Retinal pigment epithelial cell (primary cell): ENCODE measurements around the gene NPPA.

Experiments
- DNase-seq: peaks from one replicate; pipeline ENCODE4 v3.0.0-alpha.2; 2010; ENCODE audit warnings: low read depth
- H3K4me3 ChIP-seq: 2 replicates; pipeline ENCODE4 v1.5.1; 2011; ENCODE audit warnings: mild to moderate bottlenecking, low read length, control low read depth, moderate library complexity
- TF ChIP-seq, protein P1 (sequence below): conservative IDR thresholded peaks from 2 replicates; pipeline ENCODE4 v1.5.1; 2011; ENCODE audit warnings: low read depth, low read length, control low read depth, inconsistent platforms

The NPPA gene

DNA sequence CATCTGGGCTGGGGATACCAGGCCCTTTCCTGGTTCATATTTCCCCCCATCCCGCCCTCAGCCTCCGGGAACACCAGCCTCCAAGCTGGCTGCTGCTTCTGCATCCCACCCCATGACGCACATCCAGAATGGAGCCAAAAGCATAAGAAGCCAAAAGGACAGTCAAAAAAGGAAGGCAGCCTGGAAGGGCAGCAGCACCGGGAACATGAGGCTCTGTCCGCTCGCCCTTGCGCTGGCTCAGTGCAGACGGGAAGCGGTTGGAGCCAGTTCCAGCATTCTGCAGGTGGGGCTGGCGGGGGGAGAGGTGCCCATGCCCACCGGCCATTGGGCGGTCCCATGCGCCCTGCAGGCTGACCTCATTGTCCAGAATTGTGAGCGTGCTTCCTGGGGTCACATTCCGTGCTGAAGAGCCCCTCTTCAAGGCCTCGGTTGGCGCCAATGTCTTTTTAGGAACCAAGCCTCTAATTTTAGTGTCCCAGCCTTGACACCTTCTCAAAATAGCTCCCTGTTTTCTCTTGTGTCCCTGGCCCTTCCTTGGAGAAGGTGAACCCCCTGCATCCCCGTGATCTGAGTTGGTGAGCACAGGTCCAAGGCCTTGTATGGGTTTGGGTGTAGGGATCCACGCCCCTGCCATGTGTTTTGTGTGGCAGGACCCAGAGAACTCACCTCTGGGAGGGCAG, 39.5 kb upstream of the NPPA start:
- no peak for DNase-seq

GRCh38 chr1:11885916-11886315, 38.3 kb upstream of the NPPA start:
- no peak for DNase-seq
- TF ChIP-seq, protein P1, sequence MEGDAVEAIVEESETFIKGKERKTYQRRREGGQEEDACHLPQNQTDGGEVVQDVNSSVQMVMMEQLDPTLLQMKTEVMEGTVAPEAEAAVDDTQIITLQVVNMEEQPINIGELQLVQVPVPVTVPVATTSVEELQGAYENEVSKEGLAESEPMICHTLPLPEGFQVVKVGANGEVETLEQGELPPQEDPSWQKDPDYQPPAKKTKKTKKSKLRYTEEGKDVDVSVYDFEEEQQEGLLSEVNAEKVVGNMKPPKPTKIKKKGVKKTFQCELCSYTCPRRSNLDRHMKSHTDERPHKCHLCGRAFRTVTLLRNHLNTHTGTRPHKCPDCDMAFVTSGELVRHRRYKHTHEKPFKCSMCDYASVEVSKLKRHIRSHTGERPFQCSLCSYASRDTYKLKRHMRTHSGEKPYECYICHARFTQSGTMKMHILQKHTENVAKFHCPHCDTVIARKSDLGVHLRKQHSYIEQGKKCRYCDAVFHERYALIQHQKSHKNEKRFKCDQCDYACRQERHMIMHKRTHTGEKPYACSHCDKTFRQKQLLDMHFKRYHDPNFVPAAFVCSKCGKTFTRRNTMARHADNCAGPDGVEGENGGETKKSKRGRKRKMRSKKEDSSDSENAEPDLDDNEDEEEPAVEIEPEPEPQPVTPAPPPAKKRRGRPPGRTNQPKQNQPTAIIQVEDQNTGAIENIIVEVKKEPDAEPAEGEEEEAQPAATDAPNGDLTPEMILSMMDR, result no peak
- H3K4me3 ChIP-seq, result no peak overlapping the region

More for the DNA sequence above, 39.5 kb upstream of the NPPA start:
- TF ChIP-seq, protein P1, result no peak
- H3K4me3 ChIP-seq, result no peak overlapping the region

GRCh38 chr1:11882814-11883538, 35.4 kb upstream of the NPPA start:
- TF ChIP-seq, protein P1, result no peak
- no peak overlapping the region for H3K4me3 ChIP-seq
- DNase-seq, result no peak

- no peak overlapping the region for H3K4me3 ChIP-seq
- TF ChIP-seq, protein P1, result no peak
- DNase-seq, result no peak
Measured at GRCh38 chr1:11881749-11882441, 34.3 kb upstream of the NPPA start.

DNA sequence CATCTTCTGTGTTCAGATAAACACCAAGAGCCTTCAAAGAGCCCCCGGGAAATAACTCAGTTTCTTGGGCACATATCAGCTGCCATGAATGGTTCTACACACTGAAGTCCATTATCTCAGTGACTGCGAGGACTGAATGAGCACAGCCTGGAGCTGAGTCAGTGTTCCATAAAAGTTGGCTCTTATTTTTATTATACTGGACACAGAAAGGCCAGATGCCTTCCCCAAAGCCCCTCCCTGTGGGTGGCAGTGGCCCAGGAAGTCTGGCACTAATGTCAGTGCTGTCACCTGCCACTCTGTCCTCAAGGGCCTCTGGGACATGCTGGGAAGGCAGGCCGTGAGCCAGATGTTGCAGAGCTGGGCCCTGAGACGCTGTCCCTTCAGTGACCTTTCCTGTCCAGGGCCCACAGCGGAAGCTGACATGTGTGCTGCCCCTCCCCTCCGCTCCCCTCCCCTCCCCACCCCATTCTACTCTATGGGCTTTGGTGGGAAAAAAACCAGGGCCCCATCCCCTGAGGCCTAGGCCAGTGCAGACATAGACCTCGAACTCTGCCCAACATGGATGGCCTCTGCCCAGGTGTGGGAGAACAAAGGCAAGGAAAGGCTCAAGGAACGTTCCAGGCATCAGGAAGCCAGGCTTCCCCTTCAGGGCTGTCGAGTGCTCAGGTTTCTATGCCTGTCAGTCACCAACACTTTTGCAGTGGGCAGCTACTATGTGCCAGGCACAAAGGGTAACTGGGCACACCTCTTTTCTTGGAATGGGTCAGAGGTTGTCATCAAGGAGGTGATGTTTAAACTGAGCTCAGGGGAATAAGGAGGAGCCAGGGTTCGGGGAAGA, 33.5 kb upstream of the NPPA start:
- DNase-seq, result no peak
- TF ChIP-seq, protein P1, result no peak
- no peak overlapping the region for H3K4me3 ChIP-seq

DNA sequence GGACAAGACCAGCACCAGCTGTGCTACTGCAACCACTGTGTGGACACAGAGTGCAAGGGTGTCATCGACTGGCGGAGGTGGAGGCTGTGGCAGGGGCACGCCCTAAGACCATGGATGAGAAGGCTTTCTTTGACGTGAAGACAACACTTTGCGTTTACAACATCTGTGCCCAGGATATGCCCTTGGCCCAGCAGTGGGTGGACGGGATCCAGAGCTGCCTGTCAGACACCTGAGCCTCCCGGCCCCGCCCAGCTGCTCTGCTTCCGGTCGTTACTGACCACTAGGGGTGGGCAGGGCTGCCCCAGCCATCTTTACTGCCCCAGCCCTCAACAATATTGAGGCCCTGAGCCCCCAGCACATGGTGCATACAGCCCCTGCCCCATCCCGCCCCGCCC, 32.6 kb upstream of the NPPA start:
- no peak overlapping the region for H3K4me3 ChIP-seq
- no peak for DNase-seq
- TF ChIP-seq, protein P1, result no peak
